WTC11 (cell line): ENCODE data around the gene SRPX. TPM values are rescaled to one million over a fixed set of nuclear protein-coding genes. Genes with fewer than 3 reads are reported as not detected.

Experiments used
- ATAC-seq: fragments of 200-7000 bp; cut with Tn5 transposase; 2 replicates; pipeline ENCODE4 v1.10.0; 2021; ENCODE audit warnings: mild to moderate bottlenecking, moderate library complexity
- CTCF ChIA-PET: fragments of 300-600 bp; sonication (Branson Sonifier 250); formaldehyde crosslinking; loops from one replicate; lab custom pipeline; 2021; ENCODE audit warnings: antibody characterized with exemption; lab: Charles Lee
- POLR2A ChIA-PET: fragments of 350-600 bp; sonication (Branson Sonifier 250); formaldehyde crosslinking; loops from one replicate; lab custom pipeline; 2021; ENCODE audit warnings: antibody characterized with exemption; lab: Charles Lee
- DNase-seq: peaks from one replicate; pipeline ENCODE4 v3.0.0; 2021; ENCODE audit warnings: low spot score
- H3K27ac Mint-ChIP-seq: 2 replicates; pipeline ENCODE4 v1.8.0; 2021; ENCODE audit warnings: mixed read lengths
- H3K27me3 Mint-ChIP-seq: 2 replicates; pipeline ENCODE4 v1.8.0; 2021; ENCODE audit warnings: low read depth, mild to moderate bottlenecking, moderate library complexity, mixed read lengths
- H3K36me3 Mint-ChIP-seq: 2 replicates; pipeline ENCODE4 v1.8.0; 2021; ENCODE audit warnings: mixed read lengths
- H3K4me1 Mint-ChIP-seq: 2 replicates; pipeline ENCODE4 v1.8.0; 2022; ENCODE audit warnings: mixed read lengths
- H3K4me3 Mint-ChIP-seq: 2 replicates; pipeline ENCODE4 v1.8.0; 2021; ENCODE audit warnings: mild to moderate bottlenecking, moderate library complexity, mixed read lengths
- H3K9me3 Mint-ChIP-seq: 2 replicates; pipeline ENCODE4 v1.8.0; 2021; ENCODE audit warnings: mixed read lengths
- CREB1 ChIP-seq: sonication (generic); formaldehyde crosslinking; IDR thresholded peaks from 2 replicates; pipeline ENCODE4 v1.8.0; 2023; ENCODE audit warnings: mild to moderate bottlenecking, missing genetic modification reagents
- CREM ChIP-seq: sonication (generic); formaldehyde crosslinking; IDR thresholded peaks from 2 replicates; pipeline ENCODE4 v1.8.1; 2022; ENCODE audit warnings: mild to moderate bottlenecking, missing genetic modification reagents, moderate library complexity
- ETV6 ChIP-seq: sonication (generic); formaldehyde crosslinking; IDR thresholded peaks from 2 replicates; pipeline ENCODE4 v1.8.1; 2022; ENCODE audit warnings: mild to moderate bottlenecking, missing genetic modification reagents
- FOXK1 ChIP-seq: sonication (generic); formaldehyde crosslinking; IDR thresholded peaks from 2 replicates; pipeline ENCODE4 v1.8.0; 2022; ENCODE audit warnings: mild to moderate bottlenecking, moderate library complexity, missing genetic modification reagents
- GABPB1 ChIP-seq: sonication (generic); formaldehyde crosslinking; IDR thresholded peaks from 2 replicates; pipeline ENCODE4 v1.8.1; 2023; ENCODE audit warnings: mild to moderate bottlenecking, missing genetic modification reagents
- HMGA2 ChIP-seq: fragments of 250-450 bp; sonication (Bioruptor Pico); IDR thresholded peaks from 2 replicates; pipeline ENCODE4 v1.4.0; 2021; ENCODE audit warnings: mild to moderate bottlenecking, moderate library complexity
- IRF2 ChIP-seq: sonication (generic); formaldehyde crosslinking; IDR thresholded peaks from 2 replicates; pipeline ENCODE4 v1.8.0; 2022; ENCODE audit warnings: low read depth, missing genetic modification reagents, borderline replicate concordance
- JAZF1 ChIP-seq: fragments of 250-450 bp; sonication (Bioruptor Pico); IDR thresholded peaks from 2 replicates; pipeline ENCODE4 v1.9.0; 2021; ENCODE audit warnings: moderate library complexity, mild to moderate bottlenecking, inconsistent platforms
- KAT7 ChIP-seq: sonication (generic); formaldehyde crosslinking; IDR thresholded peaks from 2 replicates; pipeline ENCODE4 v1.8.1; 2023; ENCODE audit warnings: missing genetic modification reagents, mild to moderate bottlenecking, borderline replicate concordance
- MYBL2 ChIP-seq: sonication (generic); formaldehyde crosslinking; IDR thresholded peaks from 2 replicates; pipeline ENCODE4 v1.8.1; 2023; ENCODE audit warnings: mild to moderate bottlenecking, moderate library complexity, missing genetic modification reagents
- NFYB ChIP-seq: sonication (generic); formaldehyde crosslinking; conservative IDR thresholded peaks from 2 replicates; pipeline ENCODE4 v1.8.0; 2022; ENCODE audit warnings: low read depth, missing genetic modification reagents
- NR2C2 ChIP-seq: sonication (generic); formaldehyde crosslinking; IDR thresholded peaks from 2 replicates; pipeline ENCODE4 v1.8.0; 2022; ENCODE audit warnings: mild to moderate bottlenecking, missing genetic modification reagents
- NR3C1 ChIP-seq: sonication (generic); formaldehyde crosslinking; conservative IDR thresholded peaks from 2 replicates; pipeline ENCODE4 v1.8.1; 2023; ENCODE audit warnings: low read depth, mild to moderate bottlenecking, missing genetic modification reagents
- RORB ChIP-seq: fragments of 250-450 bp; sonication (Bioruptor Pico); IDR thresholded peaks from 2 replicates; pipeline ENCODE4 v1.9.0; 2021; ENCODE audit warnings: mild to moderate bottlenecking
- ZBTB21 ChIP-seq: sonication (generic); formaldehyde crosslinking; IDR thresholded peaks from 2 replicates; pipeline ENCODE4 v1.8.1; 2023; ENCODE audit warnings: mild to moderate bottlenecking, missing genetic modification reagents, borderline replicate concordance
- ZNF138 ChIP-seq: sonication (generic); formaldehyde crosslinking; conservative IDR thresholded peaks from 2 replicates; pipeline ENCODE4 v1.8.1; 2022; ENCODE audit warnings: mild to moderate bottlenecking, moderate library complexity, missing genetic modification reagents
- ZNF263 ChIP-seq: sonication (generic); formaldehyde crosslinking; IDR thresholded peaks from 2 replicates; pipeline ENCODE4 v1.8.1; 2022; ENCODE audit warnings: low read depth, mild to moderate bottlenecking, moderate library complexity, missing genetic modification reagents
- ZNF317 ChIP-seq: sonication (generic); formaldehyde crosslinking; IDR thresholded peaks from 2 replicates; pipeline ENCODE4 v1.8.1; 2023; ENCODE audit warnings: low read depth, mild to moderate bottlenecking, moderate library complexity, missing genetic modification reagents, borderline replicate concordance
- ZNF423 ChIP-seq: fragments of 250-450 bp; sonication (Bioruptor Pico); IDR thresholded peaks from 2 replicates; pipeline ENCODE4 v2.1.2; 2022; ENCODE audit warnings: mild to moderate bottlenecking, moderate library complexity
- total RNA-seq: library from RNA; stranded (reverse); gene quantifications from 3 replicates; pipeline ENCODE4 v1.2.3, GENCODE V29; 2021
- TF ChIP-seq, protein P1 (sequence below): sonication (generic); formaldehyde crosslinking; IDR thresholded peaks from 2 replicates; pipeline ENCODE4 v1.8.0; 2022; ENCODE audit warnings: mild to moderate bottlenecking, missing genetic modification reagents
- TF ChIP-seq, protein P2 (sequence below): sonication (generic); formaldehyde crosslinking; IDR thresholded peaks from 2 replicates; pipeline ENCODE4 v1.8.1; 2022; ENCODE audit warnings: mild to moderate bottlenecking, moderate library complexity, missing genetic modification reagents
- TF ChIP-seq, protein P3 (sequence below): sonication (generic); formaldehyde crosslinking; conservative IDR thresholded peaks from 2 replicates; pipeline ENCODE4 v1.8.1; 2022; ENCODE audit warnings: mild to moderate bottlenecking, missing genetic modification reagents
- TF ChIP-seq, protein P4 (sequence below): sonication (generic); formaldehyde crosslinking; IDR thresholded peaks from 2 replicates; pipeline ENCODE4 v1.8.0; 2022; ENCODE audit warnings: mild to moderate bottlenecking, missing genetic modification reagents
- TF ChIP-seq, protein P5 (sequence below): fragments of 250-450 bp; sonication (Bioruptor Pico); IDR thresholded peaks from 2 replicates; pipeline ENCODE4 v1.9.0; 2021; ENCODE audit warnings: mild to moderate bottlenecking
- TF ChIP-seq, protein P6 (sequence below): sonication (generic); formaldehyde crosslinking; IDR thresholded peaks from 2 replicates; pipeline ENCODE4 v1.8.1; 2022; ENCODE audit warnings: low read depth, mild to moderate bottlenecking, moderate library complexity, missing genetic modification reagents, borderline replicate concordance

SRPX gene
- total RNA-seq, 1 experiment from 2014 or later = 7.7 TPM

DNA sequence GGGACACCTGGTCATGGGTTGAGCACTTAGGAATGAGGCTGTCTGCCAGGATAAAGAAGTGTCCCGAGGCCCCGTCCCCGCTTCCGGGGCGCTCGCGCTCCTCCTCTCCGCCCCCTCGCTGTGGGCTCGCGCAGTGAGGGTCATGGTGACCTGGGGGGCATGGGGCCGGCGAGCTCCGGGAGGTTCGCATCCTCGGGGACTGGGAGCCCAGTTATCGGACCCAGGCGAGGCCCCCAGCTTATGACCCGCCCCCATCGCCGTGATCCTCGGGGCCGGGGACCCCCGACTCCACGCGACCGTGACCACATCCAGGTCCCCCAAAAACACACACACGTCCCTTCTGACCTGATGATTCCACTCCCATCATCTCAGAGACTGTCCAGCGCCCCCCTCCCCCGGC, 35.3 kb upstream of the SRPX start:
- TF ChIP-seq FOXK1 (CRISPR knock-in tag) (no peak), ZNF138 (CRISPR knock-in tag) (no peak), RORB (CRISPR knock-in tag) (no peak), ZNF423 (no peak), JAZF1 (no peak), HMGA2 (no peak), CREM (CRISPR knock-in tag) (no peak), NR3C1 (CRISPR knock-in tag) (no peak), GABPB1 (CRISPR knock-in tag) (no peak), NR2C2 (CRISPR knock-in tag) (no peak), CREB1 (CRISPR knock-in tag) (no peak), NFYB (CRISPR knock-in tag) (no peak)
- TF ChIP-seq, protein P1, sequence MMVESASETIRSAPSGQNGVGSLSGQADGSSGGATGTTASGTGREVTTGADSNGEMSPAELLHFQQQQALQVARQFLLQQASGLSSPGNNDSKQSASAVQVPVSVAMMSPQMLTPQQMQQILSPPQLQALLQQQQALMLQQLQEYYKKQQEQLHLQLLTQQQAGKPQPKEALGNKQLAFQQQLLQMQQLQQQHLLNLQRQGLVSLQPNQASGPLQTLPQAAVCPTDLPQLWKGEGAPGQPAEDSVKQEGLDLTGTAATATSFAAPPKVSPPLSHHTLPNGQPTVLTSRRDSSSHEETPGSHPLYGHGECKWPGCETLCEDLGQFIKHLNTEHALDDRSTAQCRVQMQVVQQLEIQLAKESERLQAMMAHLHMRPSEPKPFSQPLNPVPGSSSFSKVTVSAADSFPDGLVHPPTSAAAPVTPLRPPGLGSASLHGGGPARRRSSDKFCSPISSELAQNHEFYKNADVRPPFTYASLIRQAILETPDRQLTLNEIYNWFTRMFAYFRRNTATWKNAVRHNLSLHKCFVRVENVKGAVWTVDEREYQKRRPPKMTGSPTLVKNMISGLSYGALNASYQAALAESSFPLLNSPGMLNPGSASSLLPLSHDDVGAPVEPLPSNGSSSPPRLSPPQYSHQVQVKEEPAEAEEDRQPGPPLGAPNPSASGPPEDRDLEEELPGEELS (CRISPR knock-in tag) = no peak
- TF ChIP-seq, protein P2, sequence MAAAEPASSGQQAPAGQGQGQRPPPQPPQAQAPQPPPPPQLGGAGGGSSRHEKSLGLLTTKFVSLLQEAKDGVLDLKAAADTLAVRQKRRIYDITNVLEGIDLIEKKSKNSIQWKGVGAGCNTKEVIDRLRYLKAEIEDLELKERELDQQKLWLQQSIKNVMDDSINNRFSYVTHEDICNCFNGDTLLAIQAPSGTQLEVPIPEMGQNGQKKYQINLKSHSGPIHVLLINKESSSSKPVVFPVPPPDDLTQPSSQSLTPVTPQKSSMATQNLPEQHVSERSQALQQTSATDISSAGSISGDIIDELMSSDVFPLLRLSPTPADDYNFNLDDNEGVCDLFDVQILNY (CRISPR knock-in tag) = no peak
- no peaks in the 10 kb centered on the region for H3K9me3 Mint-ChIP-seq
- DNase-seq (no peak), ATAC-seq (no peak)
- H3K36me3 Mint-ChIP-seq = no peaks in the 10 kb centered on the region
- ChIA-PET CTCF (no interaction called here), POLR2A (no interaction called here)
- no peak overlapping the region for H3K27ac Mint-ChIP-seq
- no peaks in the 10 kb centered on the region for H3K27me3 Mint-ChIP-seq
- H3K4me3 Mint-ChIP-seq = no peak overlapping the region
- no peaks in the 10 kb centered on the region for H3K4me1 Mint-ChIP-seq

DNA sequence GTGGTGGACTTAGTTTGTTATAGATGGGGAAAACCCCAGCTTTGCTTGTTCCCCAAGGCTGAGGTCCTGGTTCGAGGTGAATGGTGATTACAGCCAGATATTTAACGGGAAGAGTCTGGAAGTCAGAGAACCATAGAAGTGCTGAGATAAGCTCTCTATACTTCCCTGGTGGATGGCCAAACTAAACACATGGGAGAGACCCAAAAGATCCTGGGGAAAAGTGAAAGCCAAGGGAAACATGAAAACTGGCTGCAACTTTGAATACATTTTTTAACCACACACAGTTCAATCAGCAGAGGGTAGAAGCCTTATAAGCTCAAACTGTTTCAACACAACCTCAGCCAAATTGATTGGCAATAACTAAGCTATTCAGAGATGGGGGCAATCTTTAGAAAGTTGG, 29.3 kb upstream of the SRPX start:
- CTCF ChIA-PET = no interaction called here
- Mint-ChIP-seq H3K36me3 (no peaks in the 10 kb centered on the region), H3K4me1 (peaks cover 8% of the 10 kb centered on the region; the same call in 1 of the 2 replicates), H3K9me3 (no peaks in the 10 kb centered on the region), H3K4me3 (no peak overlapping the region), H3K27me3 (no peaks in the 10 kb centered on the region), H3K27ac (no peak overlapping the region)
- ATAC-seq (no peak), DNase-seq (no peak)
- POLR2A ChIA-PET = no interaction called here
- TF ChIP-seq, protein P3, sequence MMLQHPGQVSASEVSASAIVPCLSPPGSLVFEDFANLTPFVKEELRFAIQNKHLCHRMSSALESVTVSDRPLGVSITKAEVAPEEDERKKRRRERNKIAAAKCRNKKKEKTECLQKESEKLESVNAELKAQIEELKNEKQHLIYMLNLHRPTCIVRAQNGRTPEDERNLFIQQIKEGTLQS (CRISPR knock-in tag) = no peak
- TF ChIP-seq, protein P4, sequence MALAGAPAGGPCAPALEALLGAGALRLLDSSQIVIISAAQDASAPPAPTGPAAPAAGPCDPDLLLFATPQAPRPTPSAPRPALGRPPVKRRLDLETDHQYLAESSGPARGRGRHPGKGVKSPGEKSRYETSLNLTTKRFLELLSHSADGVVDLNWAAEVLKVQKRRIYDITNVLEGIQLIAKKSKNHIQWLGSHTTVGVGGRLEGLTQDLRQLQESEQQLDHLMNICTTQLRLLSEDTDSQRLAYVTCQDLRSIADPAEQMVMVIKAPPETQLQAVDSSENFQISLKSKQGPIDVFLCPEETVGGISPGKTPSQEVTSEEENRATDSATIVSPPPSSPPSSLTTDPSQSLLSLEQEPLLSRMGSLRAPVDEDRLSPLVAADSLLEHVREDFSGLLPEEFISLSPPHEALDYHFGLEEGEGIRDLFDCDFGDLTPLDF = no peak
- TF ChIP-seq, protein P5, sequence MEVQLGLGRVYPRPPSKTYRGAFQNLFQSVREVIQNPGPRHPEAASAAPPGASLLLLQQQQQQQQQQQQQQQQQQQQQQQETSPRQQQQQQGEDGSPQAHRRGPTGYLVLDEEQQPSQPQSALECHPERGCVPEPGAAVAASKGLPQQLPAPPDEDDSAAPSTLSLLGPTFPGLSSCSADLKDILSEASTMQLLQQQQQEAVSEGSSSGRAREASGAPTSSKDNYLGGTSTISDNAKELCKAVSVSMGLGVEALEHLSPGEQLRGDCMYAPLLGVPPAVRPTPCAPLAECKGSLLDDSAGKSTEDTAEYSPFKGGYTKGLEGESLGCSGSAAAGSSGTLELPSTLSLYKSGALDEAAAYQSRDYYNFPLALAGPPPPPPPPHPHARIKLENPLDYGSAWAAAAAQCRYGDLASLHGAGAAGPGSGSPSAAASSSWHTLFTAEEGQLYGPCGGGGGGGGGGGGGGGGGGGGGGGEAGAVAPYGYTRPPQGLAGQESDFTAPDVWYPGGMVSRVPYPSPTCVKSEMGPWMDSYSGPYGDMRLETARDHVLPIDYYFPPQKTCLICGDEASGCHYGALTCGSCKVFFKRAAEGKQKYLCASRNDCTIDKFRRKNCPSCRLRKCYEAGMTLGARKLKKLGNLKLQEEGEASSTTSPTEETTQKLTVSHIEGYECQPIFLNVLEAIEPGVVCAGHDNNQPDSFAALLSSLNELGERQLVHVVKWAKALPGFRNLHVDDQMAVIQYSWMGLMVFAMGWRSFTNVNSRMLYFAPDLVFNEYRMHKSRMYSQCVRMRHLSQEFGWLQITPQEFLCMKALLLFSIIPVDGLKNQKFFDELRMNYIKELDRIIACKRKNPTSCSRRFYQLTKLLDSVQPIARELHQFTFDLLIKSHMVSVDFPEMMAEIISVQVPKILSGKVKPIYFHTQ (CRISPR knock-in tag) = no peak
- no peak for TF ChIP-seq ETV6 (CRISPR knock-in tag)
- no peak for TF ChIP-seq ZNF317 (CRISPR knock-in tag)
- TF ChIP-seq IRF2 (CRISPR knock-in tag) = no peak
- TF ChIP-seq KAT7 (CRISPR knock-in tag) = no peak
- TF ChIP-seq, protein P6, sequence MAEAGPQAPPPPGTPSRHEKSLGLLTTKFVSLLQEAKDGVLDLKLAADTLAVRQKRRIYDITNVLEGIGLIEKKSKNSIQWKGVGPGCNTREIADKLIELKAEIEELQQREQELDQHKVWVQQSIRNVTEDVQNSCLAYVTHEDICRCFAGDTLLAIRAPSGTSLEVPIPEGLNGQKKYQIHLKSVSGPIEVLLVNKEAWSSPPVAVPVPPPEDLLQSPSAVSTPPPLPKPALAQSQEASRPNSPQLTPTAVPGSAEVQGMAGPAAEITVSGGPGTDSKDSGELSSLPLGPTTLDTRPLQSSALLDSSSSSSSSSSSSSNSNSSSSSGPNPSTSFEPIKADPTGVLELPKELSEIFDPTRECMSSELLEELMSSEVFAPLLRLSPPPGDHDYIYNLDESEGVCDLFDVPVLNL (CRISPR knock-in tag) = no peak
- TF ChIP-seq MYBL2 (CRISPR knock-in tag) = no peak
- TF ChIP-seq ZBTB21 = no peak
- no peak for TF ChIP-seq ZNF263 (CRISPR knock-in tag)
- TF ChIP-seq NR2C2 (CRISPR knock-in tag) = no peak
